GM18511 (cell line): Measurements from ENCODE around the gene TREH.

ENCODE experiments used
- ATAC-seq: cut with Tn5 transposase; IDR thresholded peaks from one replicate; pipeline ENCODE4 v1.9.1; 2021; ENCODE audit warnings: mild to moderate bottlenecking, moderate library complexity; ENCODE audit not compliant: unreplicated experiment

Gene TREH

DNA sequence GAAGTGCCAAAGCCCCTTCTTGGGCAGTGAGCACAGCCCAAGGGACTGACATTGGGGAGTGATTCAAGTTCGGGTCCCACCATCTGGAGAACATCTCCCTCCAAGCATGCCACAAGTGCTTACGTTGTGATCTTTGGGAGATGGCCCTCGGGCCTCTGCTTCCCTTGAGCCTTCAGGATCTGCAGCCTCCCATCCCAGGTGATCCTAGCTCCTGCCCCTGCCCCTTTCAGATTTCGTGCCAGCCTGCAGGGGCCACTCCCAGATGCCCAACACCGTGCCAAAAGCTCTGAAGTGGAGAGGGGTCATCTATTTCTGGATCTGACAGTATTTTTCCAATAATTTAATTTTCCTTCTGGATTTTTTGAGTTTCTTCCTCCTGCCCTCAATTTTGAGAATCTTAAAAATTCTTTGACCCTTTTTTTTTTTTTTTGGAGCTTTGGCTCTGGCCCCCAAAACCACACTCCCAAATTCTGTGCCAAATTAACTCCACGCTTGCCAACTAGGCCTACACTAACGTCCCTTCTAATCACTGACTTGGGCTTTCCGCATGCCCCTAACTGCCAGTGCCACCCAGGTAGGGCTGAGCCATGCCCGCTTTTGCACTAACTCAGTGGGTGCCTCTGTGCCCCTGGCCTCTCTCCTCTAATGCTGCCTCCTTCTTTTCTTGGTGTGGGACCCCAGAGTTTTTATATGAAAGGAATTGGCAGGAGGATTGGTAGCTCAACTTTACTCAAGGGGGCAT is 46.7 kb downstream of the TREH start:
- ATAC-seq: no peak

DNA sequence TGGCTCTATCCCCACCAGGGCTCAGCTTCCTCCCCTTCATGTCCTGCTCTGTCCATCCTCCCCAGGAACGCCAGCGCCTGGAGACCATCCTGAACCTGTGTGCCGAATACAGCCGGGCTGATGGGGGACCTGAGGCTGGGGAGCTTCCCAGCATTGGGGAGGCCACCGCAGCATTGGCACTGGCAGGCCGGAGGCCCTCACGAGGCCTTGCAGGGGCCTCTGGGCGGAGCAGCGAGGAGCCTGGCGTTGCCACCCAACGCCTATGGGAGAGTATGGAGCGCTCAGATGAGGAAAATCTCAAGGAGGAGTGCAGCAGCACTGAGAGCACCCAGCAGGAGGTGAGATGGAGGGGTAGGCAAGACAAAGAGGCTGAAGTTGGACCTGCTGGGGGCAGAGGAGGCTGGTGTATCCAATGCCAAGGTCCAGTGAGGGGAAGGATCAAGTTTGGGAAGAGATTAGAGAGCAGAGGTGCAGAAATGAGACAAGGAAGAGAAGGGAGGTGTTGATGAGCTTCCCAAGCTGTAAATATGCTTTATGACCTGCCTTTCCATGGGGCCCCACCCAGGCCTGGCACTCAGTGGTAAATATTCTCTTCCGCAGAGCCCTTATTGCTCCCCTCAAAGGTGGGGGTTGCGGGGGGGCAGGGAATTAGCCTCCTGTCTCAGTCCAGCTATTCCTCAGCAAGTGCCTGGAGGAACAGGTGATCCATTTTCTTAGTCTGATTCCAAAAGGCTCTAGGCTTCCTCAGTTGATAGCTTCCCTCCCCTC is 48.1 kb downstream of the TREH start:
- no peak for ATAC-seq

DNA sequence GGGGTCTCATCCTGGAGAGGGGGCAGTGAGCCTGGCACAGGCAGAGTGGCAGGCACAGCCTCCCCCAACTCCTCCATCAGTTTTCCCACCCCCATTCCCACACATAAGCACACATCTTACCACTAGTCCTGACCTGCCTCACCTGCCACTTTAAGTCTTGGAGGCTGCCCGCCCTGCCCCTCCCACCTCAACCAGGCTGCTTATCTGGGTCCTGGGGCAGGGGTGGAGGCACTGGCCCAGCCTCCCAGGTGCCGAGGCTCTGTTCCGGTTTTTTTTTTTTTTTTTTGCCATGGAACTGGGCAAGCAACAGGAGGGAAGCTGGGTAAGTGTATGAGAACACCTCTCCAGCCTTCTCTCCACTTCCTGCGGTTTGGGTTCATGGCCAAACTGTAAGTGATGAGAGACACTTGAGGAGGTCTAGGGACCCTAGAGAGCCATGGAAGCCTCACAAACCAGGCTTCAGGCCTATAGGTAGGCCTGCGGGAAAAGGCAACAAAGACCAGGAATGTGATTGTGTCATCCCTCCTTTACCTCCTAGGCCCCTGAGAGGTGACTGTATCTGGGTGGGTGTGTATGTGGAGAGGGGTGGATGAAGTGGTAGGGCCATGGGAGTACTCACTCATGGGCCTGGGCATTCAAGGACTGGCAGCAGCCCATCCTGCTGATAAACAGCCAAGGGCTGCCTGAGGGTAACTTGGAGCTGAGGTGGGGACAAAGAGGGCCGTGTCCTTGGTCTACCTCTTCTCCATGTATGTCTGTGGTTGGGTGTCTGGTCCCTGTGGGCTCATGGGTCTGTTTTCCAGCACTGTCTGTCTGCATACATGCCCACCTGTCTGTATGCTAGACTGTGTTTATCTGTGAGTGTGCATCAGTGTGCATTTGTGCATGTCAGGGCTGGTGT is 49.4 kb downstream of the TREH start:
- no peak for ATAC-seq

DNA sequence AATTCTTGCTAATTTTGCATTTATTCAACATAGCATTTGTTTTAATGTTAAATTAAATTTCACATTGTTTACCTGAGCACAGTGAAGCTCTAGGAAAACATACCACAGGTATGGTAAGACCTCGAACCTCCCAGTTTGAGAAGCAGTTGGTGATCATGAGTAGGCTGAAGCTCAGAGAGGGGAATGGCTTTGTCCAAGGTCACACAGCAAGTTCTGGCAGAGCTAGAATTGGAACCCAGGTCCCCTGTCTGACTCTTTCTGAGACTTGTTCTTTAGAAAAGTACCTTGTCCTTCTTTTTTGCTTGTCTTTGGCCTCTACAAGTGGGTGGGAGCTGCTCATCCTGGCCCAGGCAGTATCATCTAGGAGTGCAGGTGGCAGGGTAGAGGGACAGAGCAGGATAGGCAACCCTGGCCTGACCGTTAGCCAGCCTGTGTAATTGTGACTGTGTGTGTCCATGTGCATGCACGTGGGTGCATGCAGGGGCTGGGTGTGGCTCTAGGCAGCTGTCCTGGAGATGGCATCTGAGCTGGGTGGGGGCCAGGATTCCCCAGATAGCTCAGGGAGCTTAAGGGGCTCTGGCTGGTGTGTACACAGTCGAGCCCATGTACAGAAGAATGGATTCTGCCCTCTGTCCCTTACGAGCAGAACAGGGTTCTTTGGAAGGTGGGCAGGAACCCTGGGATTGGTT is 50.4 kb downstream of the TREH start:
- ATAC-seq: no peak

DNA sequence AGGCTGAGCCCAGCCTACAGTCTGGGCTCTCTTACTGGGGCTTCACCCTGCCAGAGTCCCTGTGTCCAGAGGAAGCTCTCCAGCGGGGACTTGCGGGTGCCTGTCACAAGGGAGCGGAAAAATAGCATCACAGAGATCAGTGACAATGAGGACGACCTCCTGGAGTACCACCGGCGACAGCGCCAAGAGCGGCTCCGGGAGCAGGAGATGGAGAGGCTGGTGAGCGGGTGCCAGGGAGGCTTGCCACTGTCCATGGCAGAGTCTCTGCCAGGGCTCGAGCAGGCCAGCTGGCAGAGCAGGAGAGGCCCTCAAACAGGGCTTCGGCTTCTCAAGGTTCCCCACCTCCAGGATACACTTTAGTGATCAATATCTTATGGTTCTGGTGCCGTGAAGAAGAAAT is 51.0 kb downstream of the TREH start:
- ATAC-seq: no peak

DNA sequence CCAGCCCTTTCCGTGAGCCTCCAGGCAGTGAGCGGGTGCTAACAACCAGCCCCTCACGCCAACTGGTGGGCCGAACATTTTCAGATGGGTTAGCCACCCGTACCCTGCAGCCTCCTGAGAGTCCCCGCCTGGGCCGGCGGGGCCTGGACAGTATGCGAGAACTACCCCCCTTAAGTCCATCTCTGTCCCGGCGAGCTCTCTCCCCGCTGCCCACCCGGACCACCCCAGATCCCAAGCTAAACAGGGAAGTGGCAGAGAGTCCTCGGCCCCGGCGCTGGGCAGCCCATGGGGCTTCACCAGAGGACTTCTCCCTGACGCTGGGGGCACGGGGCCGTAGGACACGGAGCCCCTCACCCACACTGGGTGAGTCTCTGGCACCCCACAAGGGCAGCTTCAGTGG is 51.4 kb downstream of the TREH start:
- ATAC-seq: no peak

DNA sequence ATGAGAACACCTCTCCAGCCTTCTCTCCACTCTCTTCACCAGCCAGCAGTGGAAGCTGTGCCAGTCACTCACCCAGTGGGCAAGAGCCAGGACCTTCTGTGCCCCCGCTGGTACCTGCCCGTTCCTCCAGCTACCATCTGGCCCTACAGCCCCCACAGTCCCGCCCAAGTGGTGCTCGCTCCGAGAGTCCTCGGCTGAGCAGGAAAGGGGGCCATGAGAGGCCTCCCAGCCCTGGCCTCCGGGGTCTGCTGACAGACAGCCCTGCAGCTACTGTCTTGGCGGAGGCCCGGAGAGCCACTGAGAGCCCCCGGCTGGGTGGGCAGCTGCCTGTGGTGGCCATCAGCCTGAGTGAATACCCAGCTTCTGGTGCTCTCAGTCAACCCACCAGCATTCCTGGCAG is 51.9 kb downstream of the TREH start:
- no peak for ATAC-seq

DNA sequence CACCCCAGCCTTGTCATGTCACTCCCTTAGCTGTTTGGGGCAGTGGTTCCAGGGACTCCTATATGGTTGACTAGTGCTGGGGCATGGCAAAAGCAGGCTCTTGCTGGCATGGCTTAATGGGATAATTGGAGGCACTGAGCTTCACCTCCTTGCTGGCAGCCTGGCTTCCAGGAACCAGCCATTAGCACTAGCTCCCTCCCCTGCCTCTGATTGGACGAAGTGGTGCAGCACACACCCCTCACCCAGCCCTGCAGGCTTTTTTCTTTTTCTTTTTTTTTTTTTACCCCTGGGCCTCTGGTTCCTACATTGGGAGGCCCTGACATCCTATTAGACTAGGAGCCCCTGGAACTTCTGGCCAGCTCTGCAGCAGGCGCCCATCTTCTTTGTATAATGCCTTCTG is 53.5 kb downstream of the TREH start:
- no peak for ATAC-seq

DNA sequence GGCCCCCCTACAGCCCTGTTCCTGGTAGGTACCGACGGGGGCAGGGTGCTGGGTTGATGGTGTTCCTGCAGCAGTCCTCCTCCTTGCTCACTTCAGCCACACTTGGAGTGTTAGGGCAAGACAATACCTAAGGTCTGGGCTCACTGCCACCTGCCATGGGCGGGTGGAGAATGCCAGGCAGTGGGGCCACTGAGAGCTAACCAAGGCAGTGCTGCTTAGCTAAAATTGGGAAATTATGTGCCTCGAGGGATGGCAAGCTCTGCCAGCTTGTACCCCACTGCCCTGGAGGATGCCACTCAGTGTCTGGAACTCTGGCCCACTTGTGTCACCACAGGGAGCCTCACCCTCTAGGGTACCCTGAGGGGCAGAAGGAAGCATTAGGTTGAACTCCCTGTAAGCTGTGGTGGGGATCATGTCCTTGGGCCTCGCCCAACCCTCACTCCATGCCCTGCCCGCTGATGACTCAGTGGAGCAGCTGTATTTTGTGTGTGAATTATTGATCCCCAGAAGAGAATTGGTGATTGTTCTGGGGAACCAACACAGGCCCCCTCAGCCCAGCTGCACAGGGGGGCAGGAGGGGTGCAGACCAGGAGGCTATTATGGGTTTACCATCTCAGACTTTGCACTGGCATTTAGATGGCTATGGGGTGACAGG is 54.3 kb downstream of the TREH start:
- no peak for ATAC-seq

DNA sequence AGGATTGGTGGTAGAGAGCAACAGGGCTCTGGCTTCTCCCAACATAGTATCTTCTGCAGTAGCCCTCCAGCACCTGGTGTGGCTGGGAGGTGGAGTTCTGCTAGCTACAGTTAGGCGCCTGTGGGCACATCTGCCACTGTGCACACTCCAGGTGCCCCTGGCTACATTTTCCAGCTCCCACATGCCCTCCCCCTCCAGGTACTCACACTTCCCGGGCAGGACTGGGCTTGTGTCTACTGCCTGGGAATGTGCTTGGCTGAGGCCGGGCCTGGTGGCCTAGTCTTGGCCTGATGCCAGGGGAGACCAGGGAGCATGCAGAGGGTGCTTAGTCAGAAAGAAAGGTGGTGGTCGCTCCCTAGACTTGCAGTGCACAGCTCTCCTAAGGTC is 56.2 kb downstream of the TREH start:
- no peak for ATAC-seq

DNA sequence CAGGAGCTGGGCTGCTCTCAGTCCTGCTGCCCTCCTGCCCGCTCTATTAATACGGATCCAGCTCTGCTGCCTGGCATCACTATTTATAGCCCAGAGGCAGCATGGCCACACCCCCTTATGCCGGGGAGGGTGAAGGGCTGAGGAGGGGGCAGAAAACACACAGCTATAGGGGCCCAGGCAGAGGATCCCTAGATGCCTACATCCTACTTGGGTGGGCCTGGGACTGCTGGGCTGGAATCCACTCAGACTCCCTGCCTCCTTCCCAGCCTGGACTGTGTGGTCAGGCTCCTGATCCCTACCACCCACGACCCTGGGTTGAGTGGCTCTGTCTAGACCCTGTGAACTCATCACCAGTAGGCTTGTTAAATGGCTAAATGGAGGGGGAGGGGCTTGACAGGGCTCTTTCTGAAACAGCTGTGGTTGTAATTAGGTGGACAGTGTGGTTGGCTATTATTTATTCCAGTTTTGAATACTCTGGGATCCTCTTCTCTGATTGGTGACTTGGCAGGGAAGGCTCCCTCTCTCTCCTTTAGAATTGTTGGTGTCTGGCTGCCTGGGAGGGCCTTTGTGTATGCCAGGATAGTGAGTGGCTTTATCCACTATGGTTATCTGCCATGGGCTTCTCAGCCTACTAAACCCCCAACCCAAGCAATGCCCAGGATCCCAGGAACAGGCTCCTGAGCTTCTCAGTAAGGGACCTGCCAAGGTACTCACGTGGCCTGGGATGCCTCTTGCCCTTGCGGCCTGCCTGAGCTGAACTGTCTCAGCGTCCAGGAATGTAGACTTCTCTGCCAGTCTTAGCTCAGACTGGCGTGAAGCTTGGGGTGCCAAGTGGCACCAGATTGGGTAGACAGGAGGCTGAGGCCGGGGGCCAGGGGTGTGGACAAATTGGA is 56.8 kb downstream of the TREH start:
- ATAC-seq: no peak

DNA sequence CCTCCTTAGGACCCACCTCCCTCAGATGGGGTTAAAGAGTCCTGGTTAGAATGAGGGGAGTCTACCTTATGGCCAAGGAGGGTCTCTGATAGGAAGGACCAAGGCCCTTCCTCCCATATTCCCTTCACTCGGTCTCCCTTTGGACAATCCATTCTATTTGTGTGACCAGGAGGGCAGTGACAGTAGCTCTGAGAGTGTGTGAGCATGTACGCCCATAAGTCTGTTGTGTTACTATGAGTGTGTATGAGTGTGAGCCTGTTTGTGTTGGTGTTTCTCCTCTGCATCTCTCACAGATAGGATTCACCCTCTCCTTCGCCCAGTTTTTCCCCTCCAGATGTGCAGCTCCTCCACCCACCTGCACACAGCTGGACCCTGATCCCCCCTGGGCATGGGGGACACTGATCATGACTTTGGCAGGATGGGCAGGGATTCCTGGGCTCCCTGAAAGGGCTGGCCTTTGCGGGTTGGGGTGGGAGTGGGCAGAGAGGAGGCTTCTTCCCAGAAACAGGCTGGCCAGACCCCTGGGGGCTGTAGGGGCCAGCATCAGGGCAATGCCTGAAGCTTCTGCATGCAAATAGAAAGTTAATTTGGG is 57.6 kb downstream of the TREH start:
- ATAC-seq: no peak

DNA sequence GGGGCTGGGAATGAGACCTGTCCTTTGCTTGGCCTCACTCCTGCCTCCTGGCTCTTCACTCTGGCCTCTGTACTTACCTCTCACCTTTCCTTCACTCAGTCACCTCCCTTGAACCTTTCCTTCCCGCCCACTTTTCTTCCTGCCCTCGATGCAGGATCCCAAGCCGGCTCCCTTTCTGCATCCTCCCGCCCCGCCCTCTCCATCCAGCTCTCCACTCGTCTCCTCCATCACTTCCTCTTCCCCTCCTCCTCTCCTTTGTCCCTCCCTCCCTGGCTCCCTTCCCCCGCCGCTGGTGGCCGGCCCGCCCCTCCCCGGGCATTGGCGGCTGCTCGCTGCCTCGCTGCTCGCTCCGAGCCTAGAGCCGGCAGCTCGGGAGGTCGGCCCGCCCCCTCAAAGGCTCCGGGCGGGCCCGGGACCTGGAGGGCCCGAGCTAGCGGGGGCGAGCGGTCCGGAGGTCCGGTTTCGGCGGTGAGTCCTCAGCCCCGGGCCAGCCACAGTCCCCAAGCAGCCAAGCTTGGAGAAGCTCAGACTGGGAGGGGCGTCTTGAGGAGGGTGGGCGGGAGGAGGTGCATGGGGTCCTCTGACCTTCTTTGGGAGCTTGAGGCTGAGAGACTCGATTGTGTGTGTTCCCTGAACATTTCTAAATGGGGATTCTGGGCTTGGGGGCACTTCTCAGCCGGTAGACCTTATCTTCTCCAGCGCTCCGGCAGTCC is 58.2 kb downstream of the TREH start:
- ATAC-seq: no peak

DNA sequence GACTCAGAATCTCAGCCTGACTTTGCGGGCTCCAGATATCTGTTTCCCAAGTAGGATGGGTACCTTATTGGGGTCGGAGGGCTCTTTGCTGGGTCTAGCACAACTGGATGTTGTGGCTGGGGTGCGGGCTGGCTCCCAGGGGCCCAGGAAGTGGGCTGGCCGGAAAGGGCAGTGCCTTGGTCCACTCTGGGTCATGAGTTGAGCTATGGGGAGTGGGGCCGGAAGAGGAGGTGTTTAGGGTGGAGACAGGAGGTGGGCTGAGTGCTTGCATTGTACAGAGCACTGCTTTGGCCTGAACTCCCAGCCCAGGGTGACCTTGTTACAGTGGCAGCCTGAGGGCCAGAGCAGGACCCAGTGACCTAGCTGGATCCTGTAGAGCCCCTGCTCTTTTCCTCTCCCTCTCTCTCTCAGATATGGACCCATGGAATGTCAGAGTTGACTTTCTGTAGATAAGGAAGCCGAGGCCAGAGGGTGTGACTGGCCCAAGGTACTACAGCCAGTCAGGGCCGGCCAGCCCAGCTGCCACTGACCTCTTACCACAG is 58.9 kb downstream of the TREH start:
- ATAC-seq: no peak

DNA sequence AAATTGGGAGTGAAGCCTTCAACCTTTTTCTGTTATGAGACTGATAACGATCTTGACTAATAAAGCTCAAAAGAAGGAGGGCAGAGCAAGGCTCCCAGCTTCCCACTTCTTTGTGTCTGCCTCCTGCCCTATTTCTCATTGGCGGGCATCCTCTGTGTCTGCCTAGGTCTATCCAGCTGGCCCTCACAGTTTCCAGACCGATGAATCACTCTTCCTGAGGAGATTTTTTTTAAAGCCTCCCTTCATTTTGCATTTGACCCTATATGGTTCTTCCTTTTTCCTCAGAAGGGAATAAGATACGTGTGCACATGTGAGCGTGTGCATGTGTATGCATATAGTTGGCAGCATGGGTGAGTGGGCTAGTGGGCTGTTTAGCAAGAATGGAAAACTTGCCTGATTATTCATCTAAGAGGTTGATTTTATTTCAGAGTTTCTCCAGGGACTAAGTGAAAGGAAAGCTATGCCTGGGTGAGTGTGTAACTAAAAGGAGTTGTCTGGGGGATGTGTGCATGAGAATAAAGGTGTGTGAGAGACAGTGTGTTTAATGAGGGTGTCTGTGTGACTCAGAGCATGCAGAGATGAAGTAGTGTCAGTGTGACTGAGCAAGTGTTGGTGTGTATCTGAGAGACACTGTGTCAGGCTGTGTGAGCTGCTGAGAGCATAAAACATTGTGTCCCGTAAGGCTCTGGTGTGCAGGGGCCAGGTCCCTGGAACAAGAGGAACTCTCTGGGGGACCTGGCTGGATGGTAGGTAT is 59.8 kb downstream of the TREH start:
- no peak for ATAC-seq

DNA sequence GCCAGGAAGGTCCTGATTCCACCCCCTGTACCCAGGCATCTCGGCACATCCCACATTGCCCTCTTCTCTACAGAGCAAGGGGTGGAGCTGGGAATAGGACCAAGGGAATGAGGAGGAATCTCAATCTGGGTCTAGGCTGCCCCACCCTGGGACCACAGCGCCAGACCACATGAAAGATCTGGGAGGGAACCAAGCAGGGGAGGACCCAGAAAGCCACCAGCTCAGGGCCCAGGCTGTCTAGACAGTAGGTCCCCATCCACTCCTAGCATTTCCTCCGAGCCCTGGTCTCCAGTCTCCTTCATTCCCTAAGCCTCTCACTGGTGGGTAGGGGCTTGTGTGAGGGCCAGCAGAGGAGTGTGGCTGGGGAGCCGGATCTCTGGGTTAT is 60.5 kb downstream of the TREH start:
- ATAC-seq: no peak
